K562 (cell line): ENCODE measurements around the gene CBFA2T3. TPM values are rescaled to one million over a fixed set of nuclear protein-coding genes. Genes with fewer than 3 reads are reported as not detected.

Experiments used
- CHD1 ChIP-seq: fragments of 200-600 bp; sonication (generic); IDR thresholded peaks from one replicate; pipeline ENCODE4 v1.6.1; 2012; ENCODE audit warnings: mild to moderate bottlenecking, moderate library complexity, low read length, inconsistent platforms
- E2F3 ChIP-seq: fragments of 250-450 bp; sonication (Bioruptor Pico); IDR thresholded peaks from 2 replicates; pipeline ENCODE4 v1.4.0; 2020; ENCODE audit warnings: mild to moderate bottlenecking
- FIP1L1 ChIP-seq: fragments of 200-400 bp; formaldehyde crosslinking; IDR thresholded peaks from 2 replicates; pipeline ENCODE4 v1.6.1; 2018; ENCODE audit warnings: mild to moderate bottlenecking, low read depth, low read length; ENCODE audit not compliant: poor library complexity, severe bottlenecking
- IFI16 ChIP-seq: fragments of 250-450 bp; sonication (Bioruptor Pico); IDR thresholded peaks from 2 replicates; pipeline ENCODE4 v2.1.2; 2022; ENCODE audit warnings: mild to moderate bottlenecking, inconsistent platforms
- NRF1 ChIP-seq, 2 experiments: fragments of 450-650 bp; IDR thresholded peaks in 1 of 2; conservative IDR thresholded peaks in 1 of 2; 2 replicates each; pipeline ENCODE4 v1.6.1; 2014; ENCODE audit warnings: mild to moderate bottlenecking in 2 of 2
- PHB ChIP-seq: fragments of 250-450 bp; sonication (Bioruptor Pico); IDR thresholded peaks from 2 replicates; pipeline ENCODE4 v1.5.0; 2021
- PTTG1 ChIP-seq: fragments of 450-650 bp; IDR thresholded peaks from 2 replicates; pipeline ENCODE4 v1.6.1; 2016; ENCODE audit warnings: low read depth, mild to moderate bottlenecking, missing genetic modification characterization, missing compliant biosample characterization
- SAP30 ChIP-seq: fragments of 200-600 bp; sonication (generic); IDR thresholded peaks from 2 replicates; pipeline ENCODE4 v1.6.1; 2012; ENCODE audit warnings: borderline replicate concordance, low read depth, mild to moderate bottlenecking, moderate library complexity, low read length, control low read depth, inconsistent platforms; ENCODE audit not compliant: insufficient read depth, poor library complexity, severe bottlenecking
- TRIM28 ChIP-seq: fragments of 450-650 bp; IDR thresholded peaks from 2 replicates; pipeline ENCODE4 v1.6.1; 2017
- ZBTB7A ChIP-seq: IDR thresholded peaks from 2 replicates; pipeline ENCODE4 v1.6.1; 2011; ENCODE audit warnings: low read depth, mild to moderate bottlenecking, low read length, moderate library complexity, borderline replicate concordance; ENCODE audit not compliant: control insufficient read depth
- ZNF274 ChIP-seq: IDR thresholded peaks from 2 replicates; pipeline ENCODE4 v1.6.1; 2011; ENCODE audit warnings: low read depth, mild to moderate bottlenecking, low read length, moderate library complexity, borderline replicate concordance
- polyA plus RNA-seq, 8 experiments: library from polyadenylated mRNA; depleted of rRNA in 4 of 8; stranded (reverse) in 5 of 8; unstranded in 3 of 8; fragments of >200 nt; fragmentation: Nextera tagmentation in 2 of 8; fragmentation: Illumina TruSeq in 1 of 8; extraction: Ambion mirVana in 2 of 8; extraction: Trizol in 1 of 8; gene quantifications; 2 replicates each; pipeline versions ENCODE4 v1.2.1 to v1.2.3, GENCODE V29; 2011 to 2014; ENCODE audit warnings: inconsistent platforms in 1 of 8, missing spikeins in 1 of 8
- total RNA-seq, 7 experiments: library from RNA; depleted of rRNA in 6 of 7; stranded (reverse); fragments of >200 nt in 6 of 7; fragmentation: Illumina TruSeq in 2 of 7; extraction: Trizol in 2 of 7; gene quantifications; 2 replicates each; pipeline versions ENCODE4 v1.2.1 to v1.2.3, GENCODE V29; 2011 to 2021; ENCODE audit warnings: low replicate concordance in 1 of 7
- TF ChIP-seq, protein P1 (sequence below): fragments of 250-450 bp; sonication (Bioruptor Pico); IDR thresholded peaks from 2 replicates; pipeline ENCODE4 v1.9.0; 2021; ENCODE audit warnings: mild to moderate bottlenecking, inconsistent platforms
- TF ChIP-seq, protein P2 (sequence below), 2 experiments: fragments of 200-800 bp in 1 of 2; sonication (Bioruptor generic) in 1 of 2; sonication (generic) in 1 of 2; formaldehyde crosslinking in 1 of 2; IDR thresholded peaks in 1 of 2; conservative IDR thresholded peaks in 1 of 2; 2 replicates each; pipeline versions ENCODE4 v1.5.0 to v1.6.1; 2016 to 2020; ENCODE audit warnings: missing compliant biosample characterization in 1 of 2, missing genetic modification characterization in 1 of 2, missing genetic modification reagents in 1 of 2
- TF ChIP-seq, protein P3 (sequence below): sonication (generic); formaldehyde crosslinking; IDR thresholded peaks from 2 replicates; pipeline ENCODE4 v1.8.0; 2023; ENCODE audit warnings: mild to moderate bottlenecking, missing genetic modification reagents
- TF ChIP-seq, protein P4 (sequence below): IDR thresholded peaks from 2 replicates; pipeline ENCODE4 v1.6.1; 2011; ENCODE audit warnings: borderline replicate concordance, low read depth, mild to moderate bottlenecking, moderate library complexity, low read length; ENCODE audit not compliant: insufficient read depth, poor library complexity, severe bottlenecking
- TF ChIP-seq, protein P5 (sequence below): fragments of 200-800 bp; sonication (Bioruptor generic); IDR thresholded peaks from 2 replicates; pipeline ENCODE4 v1.6.1; 2017; ENCODE audit warnings: missing genetic modification characterization, missing compliant biosample characterization

The CBFA2T3 gene
- total and polyA plus RNA-seq, 9 of the 15 experiments (the other 6 are each of a cell fraction or from before 2014, with no cell fraction given), result 2.3 to 145 (median 6.7) TPM

DNA sequence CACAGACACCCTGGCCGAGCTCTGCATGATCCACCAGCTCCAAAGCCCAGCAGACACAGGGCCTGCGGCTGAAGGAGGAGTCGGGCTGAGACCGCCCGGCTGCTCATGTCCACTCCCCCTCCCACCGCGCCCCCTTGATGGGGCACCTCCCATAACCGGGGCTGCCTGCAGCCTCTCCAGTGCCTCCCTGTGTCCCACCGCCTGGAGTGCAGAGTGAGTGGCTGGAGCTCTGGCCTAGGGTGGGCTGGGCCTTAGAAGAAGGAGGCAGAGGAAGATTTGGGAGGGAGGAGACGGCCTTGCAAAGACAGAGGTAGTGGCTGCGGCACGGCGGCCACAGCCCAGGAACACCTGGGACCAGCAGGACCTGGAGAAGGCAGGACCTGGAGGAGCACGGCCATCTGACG is 4.0 kb downstream of the CBFA2T3 start (continued):
- peak; percentile 53 for TF ChIP-seq FIP1L1
- TF ChIP-seq TRIM28, result no peak
- no peak for TF ChIP-seq PTTG1
- TF ChIP-seq, protein P1, sequence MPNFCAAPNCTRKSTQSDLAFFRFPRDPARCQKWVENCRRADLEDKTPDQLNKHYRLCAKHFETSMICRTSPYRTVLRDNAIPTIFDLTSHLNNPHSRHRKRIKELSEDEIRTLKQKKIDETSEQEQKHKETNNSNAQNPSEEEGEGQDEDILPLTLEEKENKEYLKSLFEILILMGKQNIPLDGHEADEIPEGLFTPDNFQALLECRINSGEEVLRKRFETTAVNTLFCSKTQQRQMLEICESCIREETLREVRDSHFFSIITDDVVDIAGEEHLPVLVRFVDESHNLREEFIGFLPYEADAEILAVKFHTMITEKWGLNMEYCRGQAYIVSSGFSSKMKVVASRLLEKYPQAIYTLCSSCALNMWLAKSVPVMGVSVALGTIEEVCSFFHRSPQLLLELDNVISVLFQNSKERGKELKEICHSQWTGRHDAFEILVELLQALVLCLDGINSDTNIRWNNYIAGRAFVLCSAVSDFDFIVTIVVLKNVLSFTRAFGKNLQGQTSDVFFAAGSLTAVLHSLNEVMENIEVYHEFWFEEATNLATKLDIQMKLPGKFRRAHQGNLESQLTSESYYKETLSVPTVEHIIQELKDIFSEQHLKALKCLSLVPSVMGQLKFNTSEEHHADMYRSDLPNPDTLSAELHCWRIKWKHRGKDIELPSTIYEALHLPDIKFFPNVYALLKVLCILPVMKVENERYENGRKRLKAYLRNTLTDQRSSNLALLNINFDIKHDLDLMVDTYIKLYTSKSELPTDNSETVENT (CRISPR knock-in tag), result no peak; the same call in 1 of the 2 replicates
- TF ChIP-seq E2F3, result no peak
- TF ChIP-seq, protein P2, sequence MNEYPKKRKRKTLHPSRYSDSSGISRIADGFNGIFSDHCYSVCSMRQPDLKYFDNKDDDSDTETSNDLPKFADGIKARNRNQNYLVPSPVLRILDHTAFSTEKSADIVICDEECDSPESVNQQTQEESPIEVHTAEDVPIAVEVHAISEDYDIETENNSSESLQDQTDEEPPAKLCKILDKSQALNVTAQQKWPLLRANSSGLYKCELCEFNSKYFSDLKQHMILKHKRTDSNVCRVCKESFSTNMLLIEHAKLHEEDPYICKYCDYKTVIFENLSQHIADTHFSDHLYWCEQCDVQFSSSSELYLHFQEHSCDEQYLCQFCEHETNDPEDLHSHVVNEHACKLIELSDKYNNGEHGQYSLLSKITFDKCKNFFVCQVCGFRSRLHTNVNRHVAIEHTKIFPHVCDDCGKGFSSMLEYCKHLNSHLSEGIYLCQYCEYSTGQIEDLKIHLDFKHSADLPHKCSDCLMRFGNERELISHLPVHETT (CRISPR knock-in tag; conservative IDR thresholded peaks at IDR 0.05 in 1 of 2, IDR thresholded peaks at IDR 0.05 in 1 of 2), result no peak
- no peak for TF ChIP-seq ZNF274
- peak; percentile 32 for TF ChIP-seq SAP30
- TF ChIP-seq ZBTB7A, result peak; percentile 78; the same call in 1 of the 2 replicates
- no peak for TF ChIP-seq IFI16 (CRISPR knock-in tag)
- peak; percentile 32 to 58; a peak in 3 of 4 replicates for TF ChIP-seq NRF1 (conservative IDR thresholded peaks at IDR 0.05 in 1 of 2, IDR thresholded peaks at IDR 0.05 in 1 of 2)
- TF ChIP-seq CHD1, result no peak
- TF ChIP-seq, protein P3, sequence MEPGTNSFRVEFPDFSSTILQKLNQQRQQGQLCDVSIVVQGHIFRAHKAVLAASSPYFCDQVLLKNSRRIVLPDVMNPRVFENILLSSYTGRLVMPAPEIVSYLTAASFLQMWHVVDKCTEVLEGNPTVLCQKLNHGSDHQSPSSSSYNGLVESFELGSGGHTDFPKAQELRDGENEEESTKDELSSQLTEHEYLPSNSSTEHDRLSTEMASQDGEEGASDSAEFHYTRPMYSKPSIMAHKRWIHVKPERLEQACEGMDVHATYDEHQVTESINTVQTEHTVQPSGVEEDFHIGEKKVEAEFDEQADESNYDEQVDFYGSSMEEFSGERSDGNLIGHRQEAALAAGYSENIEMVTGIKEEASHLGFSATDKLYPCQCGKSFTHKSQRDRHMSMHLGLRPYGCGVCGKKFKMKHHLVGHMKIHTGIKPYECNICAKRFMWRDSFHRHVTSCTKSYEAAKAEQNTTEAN (CRISPR knock-in tag), result 0 out of 2 replicates have a peak, but pooled peaks have one; percentile 17
- TF ChIP-seq, protein P4, sequence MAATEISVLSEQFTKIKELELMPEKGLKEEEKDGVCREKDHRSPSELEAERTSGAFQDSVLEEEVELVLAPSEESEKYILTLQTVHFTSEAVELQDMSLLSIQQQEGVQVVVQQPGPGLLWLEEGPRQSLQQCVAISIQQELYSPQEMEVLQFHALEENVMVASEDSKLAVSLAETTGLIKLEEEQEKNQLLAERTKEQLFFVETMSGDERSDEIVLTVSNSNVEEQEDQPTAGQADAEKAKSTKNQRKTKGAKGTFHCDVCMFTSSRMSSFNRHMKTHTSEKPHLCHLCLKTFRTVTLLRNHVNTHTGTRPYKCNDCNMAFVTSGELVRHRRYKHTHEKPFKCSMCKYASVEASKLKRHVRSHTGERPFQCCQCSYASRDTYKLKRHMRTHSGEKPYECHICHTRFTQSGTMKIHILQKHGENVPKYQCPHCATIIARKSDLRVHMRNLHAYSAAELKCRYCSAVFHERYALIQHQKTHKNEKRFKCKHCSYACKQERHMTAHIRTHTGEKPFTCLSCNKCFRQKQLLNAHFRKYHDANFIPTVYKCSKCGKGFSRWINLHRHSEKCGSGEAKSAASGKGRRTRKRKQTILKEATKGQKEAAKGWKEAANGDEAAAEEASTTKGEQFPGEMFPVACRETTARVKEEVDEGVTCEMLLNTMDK, result no peak
- TF ChIP-seq, protein P5, sequence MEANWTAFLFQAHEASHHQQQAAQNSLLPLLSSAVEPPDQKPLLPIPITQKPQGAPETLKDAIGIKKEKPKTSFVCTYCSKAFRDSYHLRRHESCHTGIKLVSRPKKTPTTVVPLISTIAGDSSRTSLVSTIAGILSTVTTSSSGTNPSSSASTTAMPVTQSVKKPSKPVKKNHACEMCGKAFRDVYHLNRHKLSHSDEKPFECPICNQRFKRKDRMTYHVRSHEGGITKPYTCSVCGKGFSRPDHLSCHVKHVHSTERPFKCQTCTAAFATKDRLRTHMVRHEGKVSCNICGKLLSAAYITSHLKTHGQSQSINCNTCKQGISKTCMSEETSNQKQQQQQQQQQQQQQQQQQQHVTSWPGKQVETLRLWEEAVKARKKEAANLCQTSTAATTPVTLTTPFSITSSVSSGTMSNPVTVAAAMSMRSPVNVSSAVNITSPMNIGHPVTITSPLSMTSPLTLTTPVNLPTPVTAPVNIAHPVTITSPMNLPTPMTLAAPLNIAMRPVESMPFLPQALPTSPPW (CRISPR knock-in tag), result peak; percentile 71
- no peak for TF ChIP-seq PHB (CRISPR knock-in tag)
